Hepatocyte (in vitro differentiated cells): Measurements from ENCODE around the gene KCNJ5.

Source experiments
- EZH2 ChIP-seq: fragments of 200-600 bp; sonication (generic); IDR thresholded peaks from 2 replicates; pipeline ENCODE4 v1.6.1; 2016; ENCODE audit warnings: antibody characterized with exemption, mild to moderate bottlenecking, borderline replicate concordance
- TF ChIP-seq, protein P1 (sequence below): fragments of 200-600 bp; sonication (generic); IDR thresholded peaks from 2 replicates; pipeline ENCODE4 v1.5.1; 2016; ENCODE audit warnings: antibody characterized with exemption, mild to moderate bottlenecking; ENCODE audit not compliant: poor library complexity

DNA sequence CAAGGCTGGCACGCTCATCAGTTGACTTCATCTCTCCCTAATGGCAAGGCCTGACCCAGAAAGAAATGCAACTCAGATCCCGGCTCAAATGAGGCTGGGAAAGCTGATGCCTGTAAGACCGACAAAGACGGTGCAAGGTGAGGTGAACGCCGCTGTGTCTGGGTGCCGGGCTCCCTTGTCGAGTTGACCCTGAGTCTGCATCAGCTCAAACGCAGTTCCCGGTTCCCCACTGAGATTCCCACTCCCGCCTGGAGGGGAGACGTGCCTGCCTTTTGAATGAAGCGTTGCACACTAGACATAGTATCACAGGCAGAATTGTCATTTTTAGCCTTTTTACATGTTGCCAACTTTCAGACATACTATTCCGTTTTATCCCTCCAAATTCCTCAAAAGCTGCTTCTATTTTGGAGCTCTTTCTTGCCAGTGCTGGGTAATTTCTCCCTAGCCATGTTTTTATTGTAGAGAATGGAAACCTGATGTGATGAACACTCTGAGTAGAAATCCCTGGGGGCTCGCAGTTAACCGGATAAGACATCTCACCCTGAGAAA lies 52.3 kb downstream of the KCNJ5 start:
- TF ChIP-seq EZH2: no peak
- TF ChIP-seq, protein P1, sequence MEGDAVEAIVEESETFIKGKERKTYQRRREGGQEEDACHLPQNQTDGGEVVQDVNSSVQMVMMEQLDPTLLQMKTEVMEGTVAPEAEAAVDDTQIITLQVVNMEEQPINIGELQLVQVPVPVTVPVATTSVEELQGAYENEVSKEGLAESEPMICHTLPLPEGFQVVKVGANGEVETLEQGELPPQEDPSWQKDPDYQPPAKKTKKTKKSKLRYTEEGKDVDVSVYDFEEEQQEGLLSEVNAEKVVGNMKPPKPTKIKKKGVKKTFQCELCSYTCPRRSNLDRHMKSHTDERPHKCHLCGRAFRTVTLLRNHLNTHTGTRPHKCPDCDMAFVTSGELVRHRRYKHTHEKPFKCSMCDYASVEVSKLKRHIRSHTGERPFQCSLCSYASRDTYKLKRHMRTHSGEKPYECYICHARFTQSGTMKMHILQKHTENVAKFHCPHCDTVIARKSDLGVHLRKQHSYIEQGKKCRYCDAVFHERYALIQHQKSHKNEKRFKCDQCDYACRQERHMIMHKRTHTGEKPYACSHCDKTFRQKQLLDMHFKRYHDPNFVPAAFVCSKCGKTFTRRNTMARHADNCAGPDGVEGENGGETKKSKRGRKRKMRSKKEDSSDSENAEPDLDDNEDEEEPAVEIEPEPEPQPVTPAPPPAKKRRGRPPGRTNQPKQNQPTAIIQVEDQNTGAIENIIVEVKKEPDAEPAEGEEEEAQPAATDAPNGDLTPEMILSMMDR: no peak
